ENCODE data around the gene KDM4C.

KDM4C gene

DNA sequence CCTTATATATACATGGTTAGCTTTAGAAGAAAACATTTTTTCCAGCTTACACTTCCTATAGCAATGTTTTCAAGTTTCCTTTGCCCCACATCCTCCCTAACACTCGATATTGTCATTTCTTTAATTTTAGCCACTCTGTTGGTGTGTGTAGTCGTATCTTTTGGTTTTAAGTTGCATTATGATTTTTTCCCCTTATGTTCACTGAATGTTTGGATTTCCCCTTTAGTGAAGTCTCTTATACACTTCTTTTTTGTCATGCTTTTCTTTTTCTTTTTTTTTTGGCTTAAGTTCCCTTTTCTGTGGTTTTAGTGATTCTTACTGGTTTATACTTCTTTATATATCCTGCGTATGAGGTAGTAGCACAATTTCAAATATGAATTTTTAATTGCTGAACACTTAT lies 58.8 kb downstream of the KDM4C start:
- no peak for DNase-seq

GRCh38 chr9:6818292-6818922 lies 60.6 kb downstream of the KDM4C start:
- no peak for DNase-seq

GRCh38 chr9:6819112-6819511 lies 61.3 kb downstream of the KDM4C start:
- no peak for DNase-seq

DNA sequence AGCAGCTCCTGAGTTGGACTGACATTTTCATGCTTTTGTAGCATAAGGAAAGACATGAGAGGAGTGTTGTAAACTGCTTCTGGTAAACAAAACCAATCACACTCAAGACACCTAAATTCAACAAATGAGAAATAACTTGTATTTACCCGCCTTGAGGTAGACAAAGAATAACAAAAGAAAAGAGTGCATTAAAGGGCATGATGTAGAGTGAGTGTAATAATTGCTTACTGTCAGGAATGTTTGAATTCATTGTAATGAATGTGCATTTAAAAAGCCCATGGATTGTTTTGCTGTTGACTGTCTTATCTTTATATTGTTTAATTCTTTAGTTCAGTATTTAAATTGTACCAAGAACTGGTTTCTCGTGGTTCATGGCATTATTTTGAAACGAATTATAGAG lies 61.8 kb downstream of the KDM4C start:
- no peak for DNase-seq

GRCh38 chr9:6822696-6823095 lies 64.9 kb downstream of the KDM4C start:
- no peak for DNase-seq

GRCh38 chr9:6827439-6828145 lies 69.8 kb downstream of the KDM4C start:
- DNase-seq: no peak

DNA sequence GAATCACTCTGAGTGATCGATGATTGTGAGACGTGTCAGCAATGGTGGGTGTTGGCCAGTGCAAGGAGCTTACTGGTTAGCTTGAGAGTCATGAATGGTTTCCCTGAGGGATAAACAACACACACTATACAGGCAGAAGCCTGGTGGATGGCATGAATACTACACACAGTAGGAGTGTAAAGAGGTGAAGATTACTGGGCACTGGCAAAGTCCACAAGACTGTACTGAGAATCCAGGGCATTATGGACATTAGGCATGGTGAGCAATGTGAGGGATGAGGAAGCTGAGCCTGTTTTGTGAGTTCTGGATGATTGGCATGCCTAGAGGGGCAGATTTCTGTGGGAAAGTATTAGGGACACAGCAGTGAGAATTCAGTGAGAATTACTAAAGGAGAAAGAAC lies 71.3 kb downstream of the KDM4C start:
- no peak for DNase-seq

DNA sequence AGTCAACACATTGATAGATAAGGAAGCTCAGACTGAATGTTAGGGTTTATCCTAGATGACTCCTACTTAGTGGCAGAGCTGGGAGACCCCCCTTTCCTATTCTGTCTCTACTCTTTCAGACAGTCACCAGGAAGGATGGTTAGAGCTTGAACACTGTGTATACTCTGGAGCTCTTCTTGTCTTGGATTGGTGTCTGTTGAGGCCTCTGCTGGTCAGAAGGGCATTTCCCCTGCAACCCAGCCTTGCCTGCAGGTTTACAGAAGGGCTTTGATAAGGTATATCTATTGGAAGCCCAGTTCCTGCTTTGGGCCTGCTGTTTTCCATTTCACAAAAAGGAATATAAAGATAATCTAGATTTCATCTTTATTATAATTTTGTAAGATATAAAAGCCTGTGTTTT lies 71.8 kb downstream of the KDM4C start:
- no peak for DNase-seq

GRCh38 chr9:6833518-6834192 lies 75.9 kb downstream of the KDM4C start:
- DNase-seq: no peak

DNA sequence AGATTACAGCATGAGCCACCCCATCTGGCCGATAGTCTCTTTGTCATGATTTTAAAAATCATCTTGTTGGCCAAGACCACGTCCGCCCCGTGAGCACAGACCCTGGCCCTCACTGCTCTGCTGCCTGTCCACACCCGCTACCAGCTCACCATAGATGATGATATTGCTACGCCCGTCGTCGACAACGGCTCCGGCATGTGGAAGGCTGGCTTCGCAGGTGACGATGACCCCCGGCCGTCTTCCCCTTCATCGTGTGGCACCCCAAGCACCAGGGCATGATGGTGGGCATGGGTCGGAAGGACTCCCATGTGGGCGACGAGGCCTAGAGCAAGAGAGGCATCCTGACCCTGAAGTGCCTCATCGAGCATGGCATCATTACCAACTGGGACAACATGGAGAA lies 76.5 kb downstream of the KDM4C start:
- no peak for DNase-seq

DNA sequence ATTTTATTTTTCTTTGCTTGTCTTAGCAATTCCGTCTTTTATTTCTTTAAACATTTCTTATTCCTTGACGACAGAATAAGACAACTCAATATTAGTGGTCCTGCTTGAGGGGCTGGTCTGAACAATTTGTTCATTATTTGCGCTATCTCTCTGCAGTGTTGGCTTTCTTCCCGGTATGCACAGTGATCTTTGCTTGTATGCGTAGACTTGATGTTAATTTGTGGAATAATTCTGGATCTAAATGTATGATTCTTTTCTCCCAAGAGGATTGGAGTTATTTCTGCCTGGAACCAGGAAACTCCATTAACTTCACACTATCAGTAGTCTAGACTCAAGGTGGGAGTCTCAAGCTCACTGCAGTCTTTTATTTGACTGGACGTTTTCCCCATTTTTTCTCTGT lies 80.4 kb downstream of the KDM4C start:
- no peak for DNase-seq

GRCh38 chr9:6842584-6842947 lies 84.8 kb downstream of the KDM4C start:
- DNase-seq: no peak

DNA sequence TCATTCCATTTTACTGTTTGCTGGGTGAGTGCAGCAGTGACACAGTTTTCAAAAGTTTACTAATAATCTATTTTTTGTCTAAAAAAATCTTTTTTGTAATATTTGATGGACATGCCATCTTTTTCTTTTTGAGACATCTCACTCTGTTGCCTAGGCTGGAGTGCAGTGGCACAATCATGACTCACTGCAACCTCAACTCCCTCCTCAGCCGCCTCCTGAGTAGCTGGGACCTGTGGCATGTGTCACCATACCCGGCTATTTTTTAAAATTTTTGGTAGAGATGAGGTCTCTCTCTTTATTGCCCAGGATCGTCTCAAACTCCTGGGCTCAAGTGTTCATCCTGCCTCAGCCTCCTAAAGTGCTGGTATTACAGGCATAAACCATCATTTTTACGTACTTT lies 86.0 kb downstream of the KDM4C start:
- no peak for DNase-seq

DNA sequence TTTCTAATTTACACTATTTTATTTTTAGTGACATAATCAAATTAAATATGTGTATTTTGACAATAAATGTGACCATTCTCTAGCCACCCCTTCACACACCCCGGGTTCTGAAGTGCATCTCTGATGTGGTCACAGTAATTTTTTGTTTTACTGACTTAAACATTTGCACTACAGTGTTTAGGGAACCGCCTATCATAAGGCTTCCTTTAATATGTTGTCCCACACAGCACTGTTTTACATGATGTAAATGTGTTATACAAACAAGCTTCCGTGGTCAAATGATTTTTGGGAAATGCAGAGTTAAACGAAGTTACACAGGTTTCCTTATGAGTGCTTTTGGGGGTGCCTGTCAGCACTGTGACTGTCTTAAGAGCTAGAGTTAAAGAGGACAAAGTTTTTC lies 86.5 kb downstream of the KDM4C start:
- DNase-seq: no peak

DNA sequence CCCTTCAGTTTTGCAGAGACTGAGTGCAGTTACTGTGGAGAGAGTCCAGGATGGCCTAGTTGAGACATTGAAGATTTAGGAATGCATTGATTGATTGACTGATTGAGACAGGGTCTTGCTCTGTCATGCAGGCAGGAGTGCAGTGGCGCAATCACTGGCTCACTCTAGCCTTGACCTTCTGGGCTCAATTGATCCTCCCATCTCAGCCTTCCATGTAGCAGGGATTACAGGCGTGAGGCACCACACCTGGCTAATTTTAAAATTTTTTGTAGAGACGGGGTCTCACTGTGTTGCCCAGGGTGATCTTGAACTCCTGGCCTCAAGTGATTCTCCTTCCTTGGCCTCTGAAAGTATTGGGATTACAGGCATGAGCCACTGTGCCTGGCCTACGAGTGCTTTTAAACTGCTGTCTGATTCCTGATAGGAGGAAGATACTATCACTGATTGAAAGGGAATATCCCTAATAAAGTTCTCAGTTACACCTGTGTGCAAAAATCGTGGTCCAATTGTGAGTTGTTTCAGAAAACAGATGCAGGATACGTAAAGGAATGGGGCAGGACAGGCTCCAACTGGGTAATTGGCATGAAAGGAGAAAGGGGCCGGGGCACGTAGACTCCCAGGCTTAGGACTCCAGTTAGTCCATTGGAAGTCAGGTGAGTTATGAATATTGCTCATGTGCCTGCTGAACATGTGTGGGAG lies 87.5 kb downstream of the KDM4C start:
- no peak for DNase-seq

DNA sequence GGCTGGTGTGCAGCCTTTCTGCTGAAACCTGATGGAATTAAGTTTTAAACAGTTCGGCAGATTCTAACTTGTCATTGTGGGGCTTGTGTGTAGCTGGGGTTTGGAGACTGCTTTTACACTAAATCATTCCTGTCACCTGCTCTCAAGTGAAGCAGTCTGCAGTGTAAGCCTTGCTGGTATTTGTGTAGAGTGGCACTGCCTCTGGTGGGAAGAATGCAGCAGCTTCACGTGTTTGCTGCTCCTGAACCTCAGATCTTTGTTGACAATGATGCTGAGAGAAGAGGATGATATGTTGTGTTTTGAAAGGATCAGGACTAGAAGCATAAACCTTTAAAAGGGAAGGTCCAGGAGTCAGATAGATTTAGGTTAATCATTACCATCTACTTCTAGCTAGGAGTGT lies 88.1 kb downstream of the KDM4C start:
- no peak for DNase-seq

GRCh38 chr9:6852243-6852963 lies 94.6 kb downstream of the KDM4C start:
- no peak for DNase-seq

GRCh38 chr9:6855860-6856259 lies 98.1 kb downstream of the KDM4C start:
- DNase-seq: no peak

GRCh38 chr9:6864102-6864501 lies 106.3 kb downstream of the KDM4C start:
- DNase-seq: no peak

DNA sequence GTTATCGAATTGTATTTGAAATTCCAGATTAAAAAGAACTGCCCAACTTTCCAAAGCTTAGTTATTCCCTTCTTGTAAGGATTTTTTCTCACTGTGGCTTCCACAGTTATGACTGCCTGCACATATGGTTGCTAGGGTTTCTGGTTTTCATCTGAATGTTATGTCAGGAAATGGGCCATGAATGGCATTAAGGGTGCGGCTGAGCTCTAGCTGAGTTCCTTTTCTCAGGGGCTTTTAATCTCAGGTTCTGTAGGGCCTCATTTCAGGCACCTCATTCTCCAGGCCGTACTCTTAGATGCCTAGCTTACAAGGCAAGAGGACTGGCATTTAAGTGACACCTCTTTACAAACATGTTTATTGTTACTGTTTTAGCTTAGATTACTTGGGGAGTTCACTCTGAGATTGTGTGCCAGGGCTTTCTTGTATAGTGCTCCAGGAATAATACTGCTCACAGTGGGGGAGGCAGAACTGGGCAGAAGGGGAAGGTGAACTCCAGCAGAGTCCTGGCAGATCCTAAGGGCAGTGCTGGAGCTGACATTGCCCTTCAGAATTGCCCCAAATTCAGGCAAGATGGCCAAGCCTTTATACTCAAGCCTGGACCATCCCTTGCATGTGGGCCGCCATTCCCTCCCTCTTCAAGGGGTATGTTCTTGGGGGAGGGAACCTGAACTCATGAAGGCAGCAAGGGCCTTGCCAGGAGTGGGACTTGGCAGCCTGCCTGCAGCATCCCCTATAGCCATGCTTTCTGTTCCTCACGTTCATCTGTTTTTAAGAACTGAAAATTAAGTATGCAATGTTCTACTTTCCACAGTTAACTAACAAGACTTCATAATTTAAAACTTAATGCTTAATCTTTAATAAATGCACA lies 111.5 kb downstream of the KDM4C start:
- DNase-seq: no peak

DNA sequence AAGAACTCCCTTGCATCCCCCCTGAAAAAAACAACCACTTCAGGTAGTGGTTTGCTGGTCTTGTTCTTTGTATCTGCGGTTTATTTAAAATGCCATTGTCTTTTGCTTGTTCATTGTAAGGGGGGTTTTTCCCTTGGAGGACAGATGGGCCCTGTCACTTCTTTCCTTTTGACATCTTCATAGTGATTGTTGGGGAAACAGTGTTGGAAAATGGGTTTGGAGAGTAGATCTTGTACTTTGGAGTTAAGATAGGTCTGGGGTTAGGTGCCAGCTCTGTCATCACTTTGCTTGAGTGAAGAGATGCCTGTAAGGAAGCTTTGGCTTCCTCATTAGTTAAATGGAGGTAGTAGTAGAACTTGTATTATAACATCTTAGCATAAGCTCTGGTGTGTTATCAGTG lies 112.4 kb downstream of the KDM4C start:
- no peak for DNase-seq

Measured in NCI-H1436 treated with DMSO at 0.1 percent for 48 hours (cell line).